HG03565 (cell line): ENCODE results near the gene KLHL9.
"Not testable (repeated sequence)": the region's sequence is repeated elsewhere in the genome, so short reads cannot be mapped to it uniquely, and the experiment has no call there.

Experiments
- ATAC-seq: cut with Tn5 transposase; IDR thresholded peaks from one replicate; pipeline ENCODE4 v1.9.1; 2021; ENCODE audit warnings: mild to moderate bottlenecking, moderate library complexity; ENCODE audit not compliant: unreplicated experiment

Gene KLHL9

DNA sequence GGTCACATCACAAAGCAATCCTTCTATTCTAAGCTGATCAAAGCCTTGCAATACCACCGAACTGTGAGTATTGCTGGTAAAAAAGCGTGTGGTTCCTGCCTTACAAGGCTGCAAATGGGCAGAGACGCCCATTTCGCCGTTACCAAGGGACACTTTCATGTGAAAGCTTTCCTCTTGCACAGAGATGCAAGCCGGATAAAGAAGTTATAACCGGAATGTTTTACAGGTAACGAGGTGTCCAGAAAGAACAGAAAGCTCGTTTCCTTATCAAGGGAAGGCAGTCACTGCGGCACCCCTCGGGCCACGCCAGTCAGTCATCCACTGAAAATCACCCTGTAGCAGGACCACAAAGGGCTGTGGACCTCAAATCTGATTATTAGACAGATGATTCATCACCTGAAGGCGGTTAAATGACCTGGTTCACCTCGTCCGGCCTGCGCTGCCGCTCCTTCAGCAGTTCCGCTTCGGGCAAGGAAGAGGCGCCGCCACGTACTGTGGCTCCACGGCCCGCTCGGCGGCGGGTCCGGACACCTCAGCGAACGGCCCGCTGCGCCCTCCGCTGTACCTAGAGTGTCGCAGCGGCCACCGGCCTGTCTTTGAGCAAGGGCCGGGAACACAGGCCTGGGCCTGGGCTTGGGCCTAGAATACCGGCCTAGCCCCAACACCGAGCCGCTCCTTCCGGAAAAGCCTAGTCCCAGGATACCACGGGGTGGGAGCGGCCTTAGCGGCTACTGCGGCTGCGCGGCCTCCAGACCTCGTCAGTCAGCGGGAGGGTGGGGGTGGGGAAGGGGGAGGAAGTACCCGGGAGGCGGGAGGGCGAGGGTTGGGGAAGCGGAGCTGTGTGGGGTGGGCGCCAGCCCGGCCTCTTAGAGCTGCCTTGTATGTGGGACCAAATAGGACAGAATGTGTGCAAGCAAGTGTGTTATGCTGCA, at the start of gene KLHL9:
Gene KLHL9 (minus strand): TSS at position 704 of the 932 bp plus-strand sequence. CDS start 545 bp downstream, at position 159.
- ATAC-seq = peak; percentile 78

DNA sequence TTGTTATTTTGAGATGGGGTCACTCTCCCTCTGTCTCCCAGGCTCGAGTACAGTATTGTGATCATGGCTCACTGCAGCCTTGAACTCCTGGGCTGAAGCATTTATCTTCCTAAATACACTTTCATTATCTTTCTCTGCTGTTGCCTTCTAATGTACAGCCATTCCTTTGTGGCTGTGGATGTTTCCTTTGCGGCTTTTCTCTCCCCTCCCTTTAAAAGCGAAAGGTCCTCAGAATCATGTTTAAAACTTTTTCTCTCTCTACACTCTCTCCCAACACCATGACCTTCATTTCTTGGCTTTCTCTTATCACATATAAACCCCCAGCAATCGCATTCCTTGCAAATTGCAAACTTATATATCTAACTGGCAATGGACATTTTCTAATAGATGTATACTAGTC, 48.4 kb upstream of the KLHL9 start:
- ATAC-seq = no peak

GRCh38 chr9:21381448-21382339, 46.5 kb upstream of the KLHL9 start:
- ATAC-seq = peak; percentile 98

DNA sequence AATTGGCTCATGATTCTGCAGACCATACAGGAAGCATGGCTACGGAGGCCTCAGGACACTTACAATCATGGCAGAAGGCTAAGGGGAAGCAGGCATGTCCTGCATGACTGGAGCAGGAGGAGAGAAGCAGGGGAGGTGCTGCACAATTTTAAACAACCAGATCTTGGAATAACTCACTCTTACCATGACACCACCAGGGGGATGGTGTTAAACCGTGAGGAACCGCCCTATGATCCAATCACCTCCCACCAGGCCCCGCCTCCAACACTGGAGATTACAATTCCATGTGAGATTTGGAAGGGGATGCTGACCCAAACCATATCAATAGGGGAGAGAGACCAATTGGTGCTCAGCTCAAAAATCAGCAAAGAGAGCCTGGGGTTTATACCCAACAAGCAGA, 36.3 kb upstream of the KLHL9 start:
- ATAC-seq = not testable (repeated sequence)

- ATAC-seq = no peak
Observed at GRCh38 chr9:21367957-21368356, 32.8 kb upstream of the KLHL9 start, which contains the start of gene IFNA13. TSS of gene IFNA13 (minus strand) at chr9:21368057. CDS start at chr9:21368010, 47 bp downstream.

- ATAC-seq = peak; percentile 90
Observed at GRCh38 chr9:21367169-21367568, 32.0 kb upstream of the KLHL9 start.

DNA sequence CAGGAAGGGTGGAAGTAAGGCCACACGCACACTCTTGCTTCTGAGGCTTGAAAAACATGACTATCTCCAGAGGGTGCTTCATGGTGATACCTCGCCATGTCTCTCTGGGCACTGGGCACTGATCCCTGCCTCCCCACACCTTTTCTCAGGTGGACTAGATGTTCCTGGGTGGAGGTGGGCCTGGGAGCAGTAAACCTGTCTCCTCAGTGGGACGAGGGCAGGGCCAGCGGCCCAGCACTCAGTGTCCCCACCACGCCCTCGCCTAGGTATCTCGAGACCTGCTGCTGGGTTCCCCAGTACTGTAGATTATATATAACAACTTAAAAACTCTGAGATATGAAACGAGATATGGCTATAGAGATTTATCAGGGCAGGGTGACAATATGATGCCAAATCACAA, 27.1 kb upstream of the KLHL9 start:
- ATAC-seq = no peak

DNA sequence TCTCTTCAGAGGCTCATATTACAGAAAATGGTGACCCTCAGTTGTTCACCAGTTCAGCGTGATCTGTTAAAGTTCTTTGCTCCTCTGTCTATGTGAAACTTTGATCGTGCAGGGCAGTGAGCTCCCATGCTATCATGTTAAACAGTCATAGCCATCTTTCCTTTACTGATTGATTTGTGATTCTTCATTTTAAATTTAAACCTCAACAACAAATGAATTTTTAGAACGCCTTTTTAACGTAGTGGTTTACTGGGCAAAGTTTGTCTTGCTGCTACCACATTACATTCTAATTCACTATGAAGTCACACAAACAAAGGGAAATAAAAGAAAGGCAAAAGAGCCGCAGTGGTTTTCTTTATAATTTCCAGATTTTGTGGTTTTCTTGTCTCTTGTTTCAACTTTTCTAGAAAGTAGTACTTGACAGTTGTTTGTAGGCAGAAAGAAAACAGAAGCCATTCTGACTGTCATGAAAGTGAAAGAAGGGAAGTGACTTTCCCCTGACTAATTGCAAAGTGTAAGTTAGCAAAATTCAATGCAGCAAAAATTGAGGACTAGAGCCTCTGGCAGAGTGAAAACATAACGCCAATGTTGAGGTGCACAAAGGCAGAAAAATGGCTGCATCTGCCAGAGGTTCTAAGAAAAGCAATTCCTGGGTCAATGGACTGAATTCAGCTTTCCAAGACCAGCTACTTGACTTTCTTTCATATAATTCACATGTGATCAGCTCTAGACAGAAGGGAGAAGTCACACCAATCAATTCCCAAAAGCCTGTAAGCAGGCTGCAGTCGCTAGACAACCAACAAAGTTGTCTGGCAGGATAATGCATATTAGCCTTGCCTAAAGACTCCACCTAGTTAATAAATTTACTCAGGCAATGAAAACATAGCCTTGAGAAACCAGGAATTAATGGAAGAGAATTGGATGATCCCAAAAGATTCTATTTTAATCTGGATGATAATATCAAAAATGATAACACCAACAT, 22.6 kb upstream of the KLHL9 start:
- ATAC-seq = peak; percentile 94

GRCh38 chr9:21350787-21351186, 15.6 kb upstream of the KLHL9 start, which contains the start of gene IFNA6:
TSS of gene IFNA6 (minus strand) at chr9:21350887. CDS start at chr9:21350887, 0 bp downstream.
- ATAC-seq = no peak

GRCh38 chr9:21348430-21348970, 13.3 kb upstream of the KLHL9 start:
- no peak for ATAC-seq

GRCh38 chr9:21340735-21341134, 5.5 kb upstream of the KLHL9 start:
- no peak for ATAC-seq

DNA sequence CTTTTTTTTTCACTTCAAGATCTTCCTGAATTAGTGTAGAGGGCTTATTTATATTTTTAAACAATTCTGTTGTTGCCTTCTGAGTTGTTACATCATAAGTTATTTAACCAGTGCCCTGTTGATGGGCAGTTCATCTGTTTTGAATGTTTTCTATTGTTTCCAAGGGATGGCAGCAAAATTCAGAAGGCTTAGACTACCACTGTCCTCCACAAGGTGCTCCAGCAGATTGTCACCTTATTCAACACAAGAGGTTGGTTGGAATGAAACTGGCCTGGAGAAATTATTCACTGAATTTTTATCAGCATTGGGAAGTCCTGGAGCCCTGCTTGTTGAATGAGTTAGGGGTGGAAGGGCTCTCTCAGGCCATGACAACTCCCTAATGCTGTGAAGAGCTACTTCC, 1.3 kb upstream of the KLHL9 start:
- ATAC-seq = no peak

DNA sequence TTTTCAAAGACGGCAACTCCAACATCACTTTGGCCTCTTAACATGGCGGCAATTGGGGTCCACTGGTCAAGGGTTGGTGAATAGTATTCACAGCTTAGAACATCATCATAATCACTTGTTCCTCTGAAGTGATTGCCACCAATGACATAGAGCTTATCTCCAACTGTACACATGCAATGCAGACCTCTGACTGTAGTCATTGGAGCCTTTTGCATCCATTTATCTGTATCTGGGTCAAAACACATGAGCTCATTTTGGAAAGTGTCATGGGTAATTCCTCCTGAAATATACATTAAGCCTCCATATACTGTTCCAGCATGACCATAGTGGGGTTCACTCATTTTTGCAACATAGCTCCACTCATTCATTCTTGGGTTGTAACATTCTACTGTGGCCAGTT, 2.0 kb downstream of the KLHL9 start:
- ATAC-seq = no peak

DNA sequence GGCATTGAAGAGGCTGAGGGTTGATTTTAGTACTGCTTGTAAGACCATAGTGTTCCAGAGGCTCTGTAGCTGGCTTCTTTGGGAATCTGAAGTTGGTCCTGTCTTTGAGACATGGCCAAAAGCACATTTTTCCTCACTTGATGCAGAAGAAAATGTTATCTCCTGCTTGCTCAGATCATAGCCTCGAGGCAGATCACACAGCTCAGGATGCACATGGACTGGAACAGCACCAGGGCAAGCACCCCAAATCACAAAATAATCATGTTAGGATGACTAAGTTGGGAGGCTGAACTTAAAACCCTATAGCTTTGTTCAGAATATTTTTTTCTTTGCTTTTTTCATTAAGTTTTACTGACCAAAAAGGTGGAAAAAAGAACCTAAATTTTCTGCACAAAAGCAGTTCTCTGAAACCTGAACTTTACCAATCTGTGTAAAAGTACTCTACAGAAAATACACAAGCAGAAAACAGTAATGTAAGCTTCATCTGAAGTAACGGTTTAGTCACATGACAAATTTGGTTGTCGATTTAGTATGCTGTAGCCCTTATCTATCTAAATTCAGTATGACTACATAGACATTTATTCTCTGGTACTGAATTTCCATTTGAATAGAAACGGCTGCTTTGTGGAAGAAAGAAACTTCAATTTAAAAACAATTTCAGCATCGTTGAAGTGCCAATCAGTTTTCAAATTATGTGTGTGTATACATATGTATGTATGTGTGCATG, 3.4 kb downstream of the KLHL9 start:
- no peak for ATAC-seq

DNA sequence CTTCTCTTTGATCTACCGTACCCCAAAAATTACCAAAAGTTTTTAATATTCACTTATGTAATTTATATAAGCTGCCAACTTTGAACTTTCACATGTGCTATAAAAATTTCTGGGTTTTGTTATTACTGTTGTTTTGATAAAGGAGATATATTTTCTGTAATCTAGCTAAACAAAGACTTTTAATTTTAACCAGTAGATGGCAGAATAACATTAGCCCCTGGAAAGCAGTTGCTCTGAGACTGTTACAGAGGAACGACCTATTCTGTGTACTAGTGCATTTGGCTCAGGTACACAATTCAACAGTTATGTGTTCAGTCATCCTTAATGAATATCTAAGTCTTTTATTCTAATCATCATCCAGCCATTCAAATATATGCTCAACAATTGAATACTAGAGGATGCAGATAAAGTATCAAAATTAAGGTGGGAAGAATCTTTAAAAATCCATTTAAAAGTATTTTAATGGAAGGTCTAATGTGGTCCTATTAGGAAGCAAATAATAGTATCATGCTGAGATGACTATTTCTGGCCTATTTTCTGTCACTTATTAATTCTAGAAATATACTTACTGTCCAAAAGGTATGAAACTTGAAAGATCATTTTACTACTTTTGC, 8.6 kb downstream of the KLHL9 start:
- peak; percentile 87 for ATAC-seq

DNA sequence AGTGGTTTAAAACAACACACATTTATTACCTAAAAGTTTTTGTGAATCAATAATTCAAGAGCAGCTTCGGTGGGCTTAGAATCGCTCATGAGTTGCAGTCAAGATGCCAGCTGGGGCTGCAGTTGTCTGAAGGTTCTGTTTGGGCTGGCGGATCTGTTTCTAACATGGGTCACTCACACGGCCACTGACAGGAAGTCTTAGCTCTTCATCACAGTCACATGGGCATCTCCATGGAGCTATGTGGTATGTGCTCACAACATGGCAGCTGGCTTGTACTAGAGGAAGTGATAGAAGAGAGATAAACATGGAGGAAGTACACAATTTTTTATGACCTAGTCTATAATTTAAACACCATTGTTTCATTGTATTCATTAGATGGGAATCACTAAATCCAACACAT, 11.2 kb downstream of the KLHL9 start:
- no peak for ATAC-seq

GRCh38 chr9:21322911-21323461, 12.2 kb downstream of the KLHL9 start:
- no peak for ATAC-seq

- no peak for ATAC-seq
Observed at GRCh38 chr9:21320465-21320864, 14.7 kb downstream of the KLHL9 start.
